DND-41 (cell line): ENCODE measurements around the gene POSTN.

ENCODE experiments used
- ATAC-seq: fragments of 200-7000 bp; cut with Tn5 transposase; 3 replicates; pipeline ENCODE4 v1.9.1; 2021; ENCODE audit warnings: low read depth; ENCODE audit not compliant: insufficient read depth
- DNase-seq: peaks from one replicate; pipeline ENCODE4 v3.0.0-alpha.2; 2020
- H2AFZ ChIP-seq: 2 replicates; pipeline ENCODE4 v1.6.0; 2012; ENCODE audit warnings: low read depth, low read length
- H3K27ac ChIP-seq: 2 replicates; pipeline ENCODE4 v1.5.1; 2012; ENCODE audit warnings: low read length, inconsistent platforms
- H3K27me3 ChIP-seq: fragments of 200-600 bp; sonication (generic); 2 replicates; pipeline ENCODE4 v1.6.0; 2012; ENCODE audit warnings: low read length, mild to moderate bottlenecking, inconsistent platforms; ENCODE audit not compliant: insufficient read depth, poor library complexity
- H3K36me3 ChIP-seq: 2 replicates; pipeline ENCODE4 v1.5.1; 2012; ENCODE audit warnings: low read length, inconsistent platforms; ENCODE audit not compliant: insufficient read depth
- H3K4me1 ChIP-seq: 2 replicates; pipeline ENCODE4 v1.5.1; 2012; ENCODE audit warnings: mild to moderate bottlenecking, low read length; ENCODE audit not compliant: insufficient read depth
- H3K4me2 ChIP-seq: 2 replicates; pipeline ENCODE4 v1.6.0; 2012; ENCODE audit warnings: mild to moderate bottlenecking, moderate library complexity, low read length, inconsistent platforms; ENCODE audit not compliant: insufficient read depth
- H3K4me3 ChIP-seq, 2 experiments: fragments of 200-600 bp in 1 of 2; shearing (Covaris generic) in 1 of 2; 2 replicates each; pipeline ENCODE4 v1.5.1; 2012 to 2016; ENCODE audit warnings: inconsistent platforms in 2 of 2, low read length in 2 of 2, mild to moderate bottlenecking in 2 of 2, low read depth in 1 of 2, moderate library complexity in 1 of 2
- H3K79me2 ChIP-seq: 2 replicates; pipeline ENCODE4 v1.6.0; 2012; ENCODE audit warnings: low read length, inconsistent platforms; ENCODE audit not compliant: insufficient read depth
- H3K9ac ChIP-seq: 2 replicates; pipeline ENCODE4 v1.6.0; 2012; ENCODE audit warnings: low read depth, mild to moderate bottlenecking, inconsistent platforms, low read length, moderate library complexity
- H3K9me3 ChIP-seq: 2 replicates; pipeline ENCODE4 v1.5.1; 2012; ENCODE audit warnings: low read length, moderate library complexity, mild to moderate bottlenecking, inconsistent platforms; ENCODE audit not compliant: insufficient read depth, severe bottlenecking
- H4K20me1 ChIP-seq: 2 replicates; pipeline ENCODE4 v1.6.0; 2012; ENCODE audit warnings: low read length; ENCODE audit not compliant: insufficient read depth
- EZH2 ChIP-seq: IDR thresholded peaks from 3 replicates; pipeline ENCODE4 v1.6.1; 2012; ENCODE audit warnings: borderline replicate concordance, low read depth, mild to moderate bottlenecking, moderate library complexity, low read length, inconsistent platforms; ENCODE audit not compliant: severe bottlenecking
- TF ChIP-seq, protein P1 (sequence below): IDR thresholded peaks from 2 replicates; pipeline ENCODE4 v1.5.1; 2012; ENCODE audit warnings: borderline replicate concordance, low read length, moderate library complexity, mild to moderate bottlenecking; ENCODE audit not compliant: poor library complexity, severe bottlenecking; ENCODE audit errors: extremely low read depth

Gene POSTN

DNA sequence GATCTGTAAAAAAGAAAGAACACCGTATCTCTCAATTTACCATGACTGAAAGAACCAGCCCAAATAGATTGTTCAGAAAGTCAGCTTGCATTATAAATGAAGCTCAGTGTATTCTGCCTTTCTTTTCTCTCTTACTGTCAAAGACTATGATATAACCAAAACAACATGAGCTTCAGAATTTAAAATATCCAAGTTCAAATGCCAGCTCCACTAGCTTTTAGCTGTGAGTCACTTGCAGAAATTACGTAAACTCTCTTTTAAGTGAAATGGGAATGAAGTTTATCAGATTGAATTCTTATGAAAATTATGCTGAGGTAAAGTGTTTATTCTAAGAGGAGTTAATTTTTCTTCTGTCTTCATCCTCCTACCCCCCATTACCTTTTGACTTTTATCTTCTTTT is 20.0 kb upstream of the POSTN start:
- Histone ChIP-seq H3K9ac (no peak overlapping the region), H4K20me1 (no peaks in the 10 kb centered on the region), H3K27me3 (no peaks in the 10 kb centered on the region), H3K4me2 (no peak overlapping the region), H3K4me1 (no peaks in the 10 kb centered on the region), H3K27ac (no peak overlapping the region), H3K9me3 (no peaks in the 10 kb centered on the region), H3K79me2 (no peaks in the 10 kb centered on the region), H3K4me3 (no peak overlapping the region), H2AFZ (no peak overlapping the region), H3K36me3 (no peaks in the 10 kb centered on the region)
- DNase-seq (no peak), ATAC-seq (no peak)
- TF ChIP-seq, protein P1, sequence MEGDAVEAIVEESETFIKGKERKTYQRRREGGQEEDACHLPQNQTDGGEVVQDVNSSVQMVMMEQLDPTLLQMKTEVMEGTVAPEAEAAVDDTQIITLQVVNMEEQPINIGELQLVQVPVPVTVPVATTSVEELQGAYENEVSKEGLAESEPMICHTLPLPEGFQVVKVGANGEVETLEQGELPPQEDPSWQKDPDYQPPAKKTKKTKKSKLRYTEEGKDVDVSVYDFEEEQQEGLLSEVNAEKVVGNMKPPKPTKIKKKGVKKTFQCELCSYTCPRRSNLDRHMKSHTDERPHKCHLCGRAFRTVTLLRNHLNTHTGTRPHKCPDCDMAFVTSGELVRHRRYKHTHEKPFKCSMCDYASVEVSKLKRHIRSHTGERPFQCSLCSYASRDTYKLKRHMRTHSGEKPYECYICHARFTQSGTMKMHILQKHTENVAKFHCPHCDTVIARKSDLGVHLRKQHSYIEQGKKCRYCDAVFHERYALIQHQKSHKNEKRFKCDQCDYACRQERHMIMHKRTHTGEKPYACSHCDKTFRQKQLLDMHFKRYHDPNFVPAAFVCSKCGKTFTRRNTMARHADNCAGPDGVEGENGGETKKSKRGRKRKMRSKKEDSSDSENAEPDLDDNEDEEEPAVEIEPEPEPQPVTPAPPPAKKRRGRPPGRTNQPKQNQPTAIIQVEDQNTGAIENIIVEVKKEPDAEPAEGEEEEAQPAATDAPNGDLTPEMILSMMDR, result no peak
- no peak for TF ChIP-seq EZH2

DNA sequence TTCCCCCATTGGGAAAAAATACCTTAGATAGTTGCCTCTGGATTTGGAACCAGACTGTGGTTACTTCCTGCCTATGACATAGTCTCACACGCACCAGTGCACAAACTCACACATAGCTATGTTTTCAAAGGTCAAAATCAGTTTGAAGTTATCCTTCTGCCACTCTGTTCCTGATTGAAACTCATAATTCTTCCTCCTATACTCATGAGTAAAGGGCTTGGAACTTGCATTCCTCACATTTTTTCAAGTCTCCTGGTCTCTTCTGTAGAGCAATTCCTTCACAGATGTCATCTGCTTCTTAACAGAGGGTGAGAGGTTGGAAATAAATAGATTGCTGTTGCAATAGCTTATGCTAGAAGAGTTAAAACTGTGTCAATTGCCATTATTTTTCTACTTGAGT is 18.6 kb upstream of the POSTN start:
- TF ChIP-seq, protein P1, result no peak
- no peak for TF ChIP-seq EZH2
- Histone ChIP-seq H4K20me1 (no peaks in the 10 kb centered on the region), H3K36me3 (no peaks in the 10 kb centered on the region), H3K27me3 (no peaks in the 10 kb centered on the region), H3K4me3 (no peak overlapping the region), H3K27ac (no peak overlapping the region), H3K9me3 (no peaks in the 10 kb centered on the region), H2AFZ (no peak overlapping the region), H3K9ac (no peak overlapping the region), H3K4me2 (no peak overlapping the region), H3K79me2 (no peaks in the 10 kb centered on the region), H3K4me1 (no peaks in the 10 kb centered on the region)
- DNase-seq (no peak), ATAC-seq (no peak)

DNA sequence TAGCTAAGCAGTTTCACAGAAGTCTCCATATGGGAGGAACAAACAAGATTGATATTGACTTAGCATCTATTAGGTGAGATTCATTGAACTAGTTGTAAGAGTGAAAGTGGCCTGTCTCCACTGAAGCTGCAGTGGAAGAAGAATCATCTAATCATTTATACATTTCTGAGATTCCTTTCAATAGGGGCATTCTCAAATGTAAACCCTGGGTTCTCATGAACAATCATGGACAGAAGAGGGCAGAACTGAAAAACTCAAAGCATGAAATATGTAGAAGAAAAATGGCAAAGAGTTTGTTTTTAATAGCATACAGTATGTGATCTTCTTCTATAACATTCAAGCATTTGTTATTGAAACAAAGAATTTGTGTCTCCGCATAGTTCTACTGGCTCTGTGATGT is 17.6 kb upstream of the POSTN start:
- Histone ChIP-seq H2AFZ (no peak overlapping the region), H3K4me2 (no peak overlapping the region)
- no peak for ATAC-seq

More for the DNA sequence above, 17.6 kb upstream of the POSTN start:
- H3K36me3 ChIP-seq, result no peaks in the 10 kb centered on the region
- no peaks in the 10 kb centered on the region for H4K20me1 ChIP-seq
- H3K79me2 ChIP-seq, result no peaks in the 10 kb centered on the region
- no peak overlapping the region for H3K27ac ChIP-seq
- no peak for TF ChIP-seq EZH2
- TF ChIP-seq, protein P1, result no peak
- no peak for DNase-seq
- no peaks in the 10 kb centered on the region for H3K27me3 ChIP-seq
- no peaks in the 10 kb centered on the region for H3K4me1 ChIP-seq
- H3K9ac ChIP-seq, result no peak overlapping the region
- no peak overlapping the region for H3K4me3 ChIP-seq
- H3K9me3 ChIP-seq, result no peaks in the 10 kb centered on the region
